Measurements from ENCODE around the gene CCDC13.

GRCh38 chr3:42786212-42786611 is 13.2 kb upstream of the CCDC13 start:
- TF ChIP-seq CTCF (IDR thresholded peaks at IDR 0.05): no peak
- no peak for TF ChIP-seq REST (IDR thresholded peaks at IDR 0.05; ENCODE audit: insufficient read depth in 1 of 2, low read depth in 2 of 2, low read length in 1 of 2)
- no peak for TF ChIP-seq POLR2AphosphoS5 (IDR thresholded peaks at IDR 0.05; ENCODE audit: low read depth, low read length)
- TF ChIP-seq TCF7L2 (IDR thresholded peaks at IDR 0.05; ENCODE audit: low read depth, low read length): no peak
- no peak for TF ChIP-seq SIN3A (IDR thresholded peaks at IDR 0.05; ENCODE audit: borderline replicate concordance, insufficient read depth, low read depth, low read length)
